ENCODE results near the gene PEX5L. TPM values are rescaled to one million over a fixed set of nuclear protein-coding genes. Genes with fewer than 3 reads are reported as not detected.

PEX5L gene
- total and polyA plus RNA-seq, 10 of the 15 experiments (the other 5 are each of a cell fraction or from before 2014, with no cell fraction given) = 0.11 to 17.0 (median 0.50) TPM

- TF ChIP-seq ZBTB4 (CRISPR knock-in tag; IDR thresholded peaks at IDR 0.05) = no peak
- no peak for TF ChIP-seq TARDBP (IDR thresholded peaks at IDR 0.05; ENCODE audit: borderline replicate concordance)
- TF ChIP-seq MYB (IDR thresholded peaks at IDR 0.05; ENCODE audit: borderline replicate concordance, low read depth, low read length) = no peak
- no peak for TF ChIP-seq HCFC1 (IDR thresholded peaks at IDR 0.05; ENCODE audit: low read length)
- no peak for TF ChIP-seq SMAD1 (IDR thresholded peaks at IDR 0.05; ENCODE audit: low read depth, partially characterized antibody)
- no peak for TF ChIP-seq NR2F1 (conservative IDR thresholded peaks at IDR 0.05)
- no peak for TF ChIP-seq IKZF2 (IDR thresholded peaks at IDR 0.05)
- TF ChIP-seq HSF1 (IDR thresholded peaks at IDR 0.05; ENCODE audit: low read depth, low read length) = no peak
- TF ChIP-seq MEF2B (IDR thresholded peaks at IDR 0.05; ENCODE audit: partially characterized antibody, poor library complexity, severe bottlenecking) = no peak
Observed at GRCh38 chr3:179865861-179866505, 170.8 kb downstream of the PEX5L start (continued).
